B cell (primary cell): ENCODE measurements around the gene DAZAP1. TPM values are rescaled to one million over a fixed set of nuclear protein-coding genes. Genes with fewer than 3 reads are reported as not detected.

Source experiments
- ATAC-seq: fragments of 200-7000 bp; cut with Tn5 transposase; one replicate; pipeline ENCODE4 v1.10.0; 2021; ENCODE audit warnings: low read depth, mild to moderate bottlenecking, moderate number of reproducible peaks, moderate library complexity
- CTCF ChIA-PET: fragments of 350-600 bp; sonication (Branson Sonifier 250); formaldehyde crosslinking; loops from one replicate; lab custom pipeline; 2021; ENCODE audit warnings: antibody characterized with exemption, inconsistent platforms; lab: Charles Lee
- POLR2A ChIA-PET: fragments of 350-600 bp; sonication (Branson Sonifier 250); formaldehyde crosslinking; loops from one replicate; lab custom pipeline; 2021; ENCODE audit warnings: antibody characterized with exemption; lab: Charles Lee
- DNase-seq: peaks from one replicate; pipeline ENCODE4 v3.0.0; 2013
- H2AFZ ChIP-seq: 2 replicates; pipeline ENCODE4 v1.6.1; 2012; ENCODE audit warnings: mild to moderate bottlenecking, low read depth, low read length; ENCODE audit not compliant: insufficient read depth, poor library complexity, severe bottlenecking
- H3K27ac ChIP-seq, 2 donors: 1 replicate in 1 of 2; 2 replicates in 1 of 2; pipeline ENCODE4 v1.5.1; 2012 to 2013; ENCODE audit warnings: low read length in 2 of 2, mild to moderate bottlenecking in 2 of 2, moderate library complexity in 1 of 2
- H3K27me3 ChIP-seq, 4 experiments: fragments of 200-600 bp in 1 of 4; sonication (generic) in 1 of 4; replicated peaks in 1 of 4; 1 replicate in 2 of 4; 2 replicates in 2 of 4; pipeline versions ENCODE4 v1.6.1 to v1.7.0; 2013 to 2016; ENCODE audit warnings: low read length in 3 of 4, mild to moderate bottlenecking in 2 of 4, mixed read lengths in 1 of 4, moderate library complexity in 1 of 4; ENCODE audit not compliant: insufficient read depth in 4 of 4, control insufficient read depth in 3 of 4; ENCODE audit errors: control extremely low read depth in 1 of 4
- H3K36me3 ChIP-seq, 2 experiments: replicated peaks in 1 of 2; 1 replicate in 1 of 2; 2 replicates in 1 of 2; pipeline versions ENCODE4 v1.6.1 to v1.7.1; 2013; ENCODE audit warnings: low read length in 1 of 2; ENCODE audit not compliant: insufficient read depth in 2 of 2, control insufficient read depth in 1 of 2; ENCODE audit errors: control extremely low read depth in 1 of 2, extremely low read depth in 1 of 2
- H3K4me1 ChIP-seq, 2 donors: fragments of 200-600 bp in 1 of 2; sonication (generic) in 1 of 2; 1 replicate in 1 of 2; 2 replicates in 1 of 2; pipeline versions ENCODE4 v1.5.1 to v1.6.1; 2013 to 2017; ENCODE audit warnings: low read length in 2 of 2; ENCODE audit not compliant: control insufficient read depth in 2 of 2, insufficient read depth in 2 of 2
- H3K4me2 ChIP-seq: replicated peaks from 2 replicates; pipeline ENCODE3; 2012; ENCODE audit warnings: mild to moderate bottlenecking, low read depth, low read length; ENCODE audit not compliant: poor library complexity, severe bottlenecking
- H3K4me3 ChIP-seq, 5 experiments: fragments of 200-600 bp in 1 of 5; sonication (generic) in 1 of 5; 1 replicate in 3 of 5; 2 replicates in 2 of 5; pipeline versions ENCODE4 v1.5.1 to v1.7.0; 2011 to 2016; ENCODE audit warnings: low read length in 4 of 5, mild to moderate bottlenecking in 4 of 5, low read depth in 2 of 5, control low read depth in 1 of 5, moderate library complexity in 1 of 5; ENCODE audit not compliant: insufficient read depth in 1 of 5; ENCODE audit errors: control extremely low read depth in 1 of 5, extremely low read depth in 1 of 5
- H3K79me2 ChIP-seq: fragments of 200-600 bp; sonication (generic); one replicate; pipeline ENCODE4 v1.6.0; 2016; ENCODE audit warnings: low read length; ENCODE audit not compliant: control insufficient read depth, insufficient read depth
- H3K9ac ChIP-seq: fragments of 200-600 bp; sonication (generic); 2 replicates; pipeline ENCODE4 v1.6.1; 2017; ENCODE audit warnings: mild to moderate bottlenecking, low read length, moderate library complexity
- H3K9me3 ChIP-seq, 3 donors: one replicate each; pipeline versions ENCODE4 v1.6.1 to v1.7.1; 2013; ENCODE audit warnings: low read length in 2 of 3; ENCODE audit not compliant: control insufficient read depth in 2 of 3, insufficient read depth in 1 of 3; ENCODE audit errors: control extremely low read depth in 1 of 3
- H4K20me1 ChIP-seq: 2 replicates; pipeline ENCODE4 v1.6.0; 2012; ENCODE audit warnings: mild to moderate bottlenecking, low read length; ENCODE audit not compliant: insufficient read depth, control insufficient read depth, poor library complexity, severe bottlenecking
- H3K27ac Mint-ChIP-seq: one replicate; pipeline ENCODE4 v1.8.0; 2021; ENCODE audit warnings: mixed read lengths
- H3K27me3 Mint-ChIP-seq: one replicate; pipeline ENCODE4 v1.8.0; 2021; ENCODE audit warnings: mixed read lengths
- H3K4me1 Mint-ChIP-seq: one replicate; pipeline ENCODE4 v1.8.0; 2021; ENCODE audit warnings: mixed read lengths
- H3K4me3 Mint-ChIP-seq: one replicate; pipeline ENCODE4 v1.8.0; 2021; ENCODE audit warnings: mixed read lengths
- H3K9me3 Mint-ChIP-seq: one replicate; pipeline ENCODE4 v1.8.0; 2022; ENCODE audit warnings: mixed read lengths; ENCODE audit not compliant: insufficient read depth
- CTCF ChIP-seq: fragments of 200-600 bp; IDR thresholded peaks from one replicate; pipeline ENCODE4 v1.8.0; 2022; ENCODE audit warnings: antibody characterized with exemption, mild to moderate bottlenecking
- EZH2 ChIP-seq: IDR thresholded peaks from 2 replicates; pipeline ENCODE4 v1.6.1; 2012; ENCODE audit warnings: borderline replicate concordance, low read depth, mild to moderate bottlenecking, moderate library complexity, low read length; ENCODE audit not compliant: insufficient read depth, poor library complexity, severe bottlenecking
- WGBS: methylation state at CpG from one replicate; pipeline ENCODE4 v1.1.5; 2013; ENCODE audit warnings: missing lambda C conversion rate; ENCODE audit not compliant: insufficient coverage; 5-methylcytosine and 5-hydroxymethylcytosine counted together
- intact Hi-C: fragments of 100-400 bp; cut with micrococcal nuclease; formaldehyde crosslinking; loops from one replicate; pipeline ENCODE4 v1.10.0; 2022
- polyA plus RNA-seq: library from polyadenylated mRNA; depleted of rRNA; stranded (reverse); fragments of >200 nt; gene quantifications from 2 replicates; pipeline ENCODE4 v1.2.3, GENCODE V29; 2012
- total RNA-seq, 2 donors: library from RNA; stranded (reverse); fragments of 120-200 nt in 1 of 2; gene quantifications; 1 replicate in 1 of 2; 2 replicates in 1 of 2; pipeline versions ENCODE4 v1.2.3 to v1.2.4, GENCODE V29; 2013 to 2022

DAZAP1 gene
- total and polyA plus RNA-seq, 2 donors (not counting 1 experiment from before 2014, with no cell fraction given) = 54.8 to 125 TPM

- Mint-ChIP-seq H3K9me3 (no peaks in the 10 kb centered on the region), H3K4me1 (peaks cover 26% of the 10 kb centered on the region), H3K27me3 (peaks cover 24% of the 10 kb centered on the region), H3K27ac (peak overlapping the region; percentile 20), H3K4me3 (peak overlapping the region; percentile 84)
- peaks cover 19 to 29% of the 10 kb centered on the region in 2 donors for H3K4me1 ChIP-seq
- WGBS = 3% methylated on average over 60 of the region's 70 CpGs
- TF ChIP-seq CTCF (peak; percentile 98), EZH2 (no peak)
- peak overlapping the region; percentile 61 for H3K9ac ChIP-seq
- peaks cover 0 to 21% (median 0%) of the 10 kb centered on the region in 3 donors for H3K9me3 ChIP-seq
- H3K27ac ChIP-seq = no peak overlapping the region
- H3K79me2 ChIP-seq = peaks cover 6% of the 10 kb centered on the region
- intact Hi-C loops = loop anchor here (2.0 kb wide), 1 partner anchor 33 kb away; the partner anchor contains the start of gene C19orf25
- H2AFZ ChIP-seq = peak overlapping the region; percentile 69
- peaks cover 57% of the 10 kb centered on the region for H4K20me1 ChIP-seq
- H3K36me3 ChIP-seq = peaks cover 0 to 14% of the 10 kb centered on the region in 2 experiments
- H3K4me3 ChIP-seq = peak overlapping the region in 4 of 5 experiments; percentile 36 to 69 (median 52)
- peak; percentile 86 for DNase-seq
- H3K27me3 ChIP-seq = peaks cover 0 to 42% (median 23%) of the 10 kb centered on the region in 4 experiments
- POLR2A ChIA-PET = interaction anchor here (0.6 to 1.7 kb wide), 4 partner anchors 23 to 257 kb away, joined by 3 to 4 read pairs (median 4); no protein-coding TSS in a partner anchor
- ATAC-seq = peak; percentile 94
- CTCF ChIA-PET = interaction anchor here (0.8 to 2.5 kb wide), 5 partner anchors 10 to 353 kb away, joined by 3 to 11 read pairs (median 4); no protein-coding TSS in a partner anchor
- peak overlapping the region; percentile 86 for H3K4me2 ChIP-seq
Observed at GRCh38 chr19:1445185-1445931, 38.0 kb downstream of the DAZAP1 start.
